DND-41 (cell line): ENCODE data around the gene IRF5.

ENCODE experiments used
- ATAC-seq: fragments of 200-7000 bp; cut with Tn5 transposase; 3 replicates; pipeline ENCODE4 v1.9.1; 2021; ENCODE audit warnings: low read depth; ENCODE audit not compliant: insufficient read depth
- DNase-seq: peaks from one replicate; pipeline ENCODE4 v3.0.0-alpha.2; 2020
- H2AFZ ChIP-seq: 2 replicates; pipeline ENCODE4 v1.6.0; 2012; ENCODE audit warnings: low read depth, low read length
- H3K27ac ChIP-seq: 2 replicates; pipeline ENCODE4 v1.5.1; 2012; ENCODE audit warnings: low read length, inconsistent platforms
- H3K27me3 ChIP-seq: fragments of 200-600 bp; sonication (generic); 2 replicates; pipeline ENCODE4 v1.6.0; 2012; ENCODE audit warnings: low read length, mild to moderate bottlenecking, inconsistent platforms; ENCODE audit not compliant: insufficient read depth, poor library complexity
- H3K36me3 ChIP-seq: 2 replicates; pipeline ENCODE4 v1.5.1; 2012; ENCODE audit warnings: low read length, inconsistent platforms; ENCODE audit not compliant: insufficient read depth
- H3K4me1 ChIP-seq: 2 replicates; pipeline ENCODE4 v1.5.1; 2012; ENCODE audit warnings: mild to moderate bottlenecking, low read length; ENCODE audit not compliant: insufficient read depth
- H3K4me2 ChIP-seq: 2 replicates; pipeline ENCODE4 v1.6.0; 2012; ENCODE audit warnings: mild to moderate bottlenecking, moderate library complexity, low read length, inconsistent platforms; ENCODE audit not compliant: insufficient read depth
- H3K4me3 ChIP-seq, 2 experiments: fragments of 200-600 bp in 1 of 2; shearing (Covaris generic) in 1 of 2; 2 replicates each; pipeline ENCODE4 v1.5.1; 2012 to 2016; ENCODE audit warnings: inconsistent platforms in 2 of 2, low read length in 2 of 2, mild to moderate bottlenecking in 2 of 2, low read depth in 1 of 2, moderate library complexity in 1 of 2
- H3K79me2 ChIP-seq: 2 replicates; pipeline ENCODE4 v1.6.0; 2012; ENCODE audit warnings: low read length, inconsistent platforms; ENCODE audit not compliant: insufficient read depth
- H3K9ac ChIP-seq: 2 replicates; pipeline ENCODE4 v1.6.0; 2012; ENCODE audit warnings: low read depth, mild to moderate bottlenecking, inconsistent platforms, low read length, moderate library complexity
- H3K9me3 ChIP-seq: 2 replicates; pipeline ENCODE4 v1.5.1; 2012; ENCODE audit warnings: low read length, moderate library complexity, mild to moderate bottlenecking, inconsistent platforms; ENCODE audit not compliant: insufficient read depth, severe bottlenecking
- H4K20me1 ChIP-seq: 2 replicates; pipeline ENCODE4 v1.6.0; 2012; ENCODE audit warnings: low read length; ENCODE audit not compliant: insufficient read depth
- CTCF ChIP-seq: IDR thresholded peaks from 2 replicates; pipeline ENCODE4 v1.5.1; 2012; ENCODE audit warnings: borderline replicate concordance, low read length, moderate library complexity, mild to moderate bottlenecking; ENCODE audit not compliant: poor library complexity, severe bottlenecking; ENCODE audit errors: extremely low read depth
- EZH2 ChIP-seq: IDR thresholded peaks from 3 replicates; pipeline ENCODE4 v1.6.1; 2012; ENCODE audit warnings: borderline replicate concordance, low read depth, mild to moderate bottlenecking, moderate library complexity, low read length, inconsistent platforms; ENCODE audit not compliant: severe bottlenecking

The IRF5 gene

DNA sequence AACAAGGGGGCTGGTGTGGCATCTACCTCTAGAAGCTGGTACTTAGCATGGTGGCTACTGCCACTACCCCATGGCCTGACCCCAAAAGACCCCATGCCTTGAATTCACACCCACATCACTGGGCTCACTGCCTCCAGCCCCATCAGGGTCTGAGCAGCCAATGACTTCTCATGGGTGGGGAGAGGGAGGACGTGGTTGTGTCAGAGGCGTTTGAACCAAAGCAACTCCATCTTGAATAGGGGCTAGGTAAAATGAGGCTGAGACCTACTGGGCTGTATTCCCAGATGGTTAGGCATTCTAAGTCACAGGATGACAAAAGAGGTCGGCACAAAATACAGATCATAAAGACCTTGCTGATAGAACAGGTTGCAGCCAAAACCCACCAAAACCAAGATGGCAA, 42.4 kb upstream of the IRF5 start:
- TF ChIP-seq EZH2 (no peak), CTCF (no peak)
- Histone ChIP-seq H3K4me1 (no peaks in the 10 kb centered on the region), H3K27ac (no peak overlapping the region), H3K36me3 (no peaks in the 10 kb centered on the region), H3K79me2 (no peaks in the 10 kb centered on the region), H3K27me3 (no peaks in the 10 kb centered on the region), H3K4me2 (no peak overlapping the region), H3K4me3 (no peak overlapping the region), H4K20me1 (no peaks in the 10 kb centered on the region), H2AFZ (no peak overlapping the region), H3K9me3 (peaks cover 10% of the 10 kb centered on the region), H3K9ac (no peak overlapping the region)
- ATAC-seq = no peak
- no peak for DNase-seq

- TF ChIP-seq CTCF (no peak), EZH2 (no peak)
- H4K20me1 ChIP-seq = no peaks in the 10 kb centered on the region
- no peaks in the 10 kb centered on the region for H3K27me3 ChIP-seq
These were observed 38.3 kb upstream of the IRF5 start for GRCh38 chr7:128899392-128899791.

GRCh38 chr7:128900237-128900636, 37.5 kb upstream of the IRF5 start:
- no peak overlapping the region for H3K9ac ChIP-seq
- no peaks in the 10 kb centered on the region for H3K36me3 ChIP-seq
- no peaks in the 10 kb centered on the region for H3K79me2 ChIP-seq
- no peaks in the 10 kb centered on the region for H3K27me3 ChIP-seq
- no peak overlapping the region for H2AFZ ChIP-seq
- H3K4me3 ChIP-seq = no peak overlapping the region
- no peak overlapping the region for H3K4me2 ChIP-seq
- TF ChIP-seq EZH2 = no peak
- no peak for TF ChIP-seq CTCF
- H3K27ac ChIP-seq = no peak overlapping the region
- 0 out of 2 replicates have a peak, but pooled peaks cover 3% of the 10 kb centered on the region for H3K4me1 ChIP-seq
- ATAC-seq (no peak), DNase-seq (no peak)
- H4K20me1 ChIP-seq = no peaks in the 10 kb centered on the region
- peaks cover 13% of the 10 kb centered on the region for H3K9me3 ChIP-seq

More at GRCh38 chr7:128899392-128899791, 38.3 kb upstream of the IRF5 start:
- DNase-seq (no peak), ATAC-seq (no peak)
- H3K79me2 ChIP-seq = no peaks in the 10 kb centered on the region
- no peak overlapping the region for H3K9ac ChIP-seq
- 0 out of 2 replicates have a peak, but pooled peaks cover 1% of the 10 kb centered on the region for H3K4me1 ChIP-seq
- H3K27ac ChIP-seq = no peak overlapping the region
- H3K4me3 ChIP-seq = no peak overlapping the region
- peaks cover 13% of the 10 kb centered on the region for H3K9me3 ChIP-seq
- no peak overlapping the region for H3K4me2 ChIP-seq
- no peak overlapping the region for H2AFZ ChIP-seq
- H3K36me3 ChIP-seq = no peaks in the 10 kb centered on the region
